Ectodermal cell (in vitro differentiated cells): Measurements from ENCODE around the gene LPIN1.

Experiments used
- H3K27ac ChIP-seq: 2 replicates; pipeline ENCODE4 v1.7.0; 2013; ENCODE audit warnings: mild to moderate bottlenecking, low read depth, low read length; ENCODE audit not compliant: insufficient read depth, poor library complexity, severe bottlenecking
- H3K27me3 ChIP-seq: 2 replicates; pipeline ENCODE4 v1.7.0; 2013; ENCODE audit warnings: mild to moderate bottlenecking, low read length; ENCODE audit not compliant: insufficient read depth, control insufficient read depth, poor library complexity, severe bottlenecking
- H3K36me3 ChIP-seq: one replicate; pipeline ENCODE4 v1.7.0; 2013; ENCODE audit warnings: low read length; ENCODE audit not compliant: control insufficient read depth, insufficient read depth
- H3K4me1 ChIP-seq: one replicate; pipeline ENCODE4 v1.7.0; 2013; ENCODE audit warnings: low read length; ENCODE audit not compliant: control insufficient read depth, insufficient read depth
- H3K4me3 ChIP-seq: 2 replicates; pipeline ENCODE4 v1.7.0; 2013; ENCODE audit warnings: low read depth, low read length, control low read depth; ENCODE audit not compliant: insufficient read depth
- H3K9me3 ChIP-seq: 2 replicates; pipeline ENCODE4 v1.7.0; 2013; ENCODE audit warnings: mild to moderate bottlenecking, low read length, moderate library complexity; ENCODE audit not compliant: control insufficient read depth
- WGBS, 2 experiments: methylation state at CpG; one replicate each; pipeline ENCODE4 v1.1.7; 2013; ENCODE audit warnings: missing lambda C conversion rate in 2 of 2; 5-methylcytosine and 5-hydroxymethylcytosine counted together

The LPIN1 gene

DNA sequence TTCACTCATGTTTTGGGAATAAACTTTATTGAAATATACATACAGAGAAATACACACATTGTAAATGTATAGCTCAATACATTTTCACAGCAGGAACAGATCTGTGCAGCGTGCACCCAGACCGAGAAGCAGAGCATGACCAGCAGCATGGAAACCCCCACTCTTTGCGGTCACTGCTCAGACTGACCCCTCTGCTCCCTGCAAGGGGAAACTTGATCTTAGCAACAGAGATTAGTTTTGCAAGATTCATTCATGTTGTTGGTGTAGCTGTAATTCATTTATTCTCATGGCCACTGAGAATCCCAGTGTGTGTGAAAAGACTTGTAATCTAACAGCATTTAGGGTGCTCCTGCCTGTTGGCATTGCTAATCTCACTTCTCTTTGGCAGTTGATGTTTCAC lies 35.2 kb downstream of the LPIN1 start:
- H3K36me3 ChIP-seq: peaks cover 15% of the 10 kb centered on the region

DNA sequence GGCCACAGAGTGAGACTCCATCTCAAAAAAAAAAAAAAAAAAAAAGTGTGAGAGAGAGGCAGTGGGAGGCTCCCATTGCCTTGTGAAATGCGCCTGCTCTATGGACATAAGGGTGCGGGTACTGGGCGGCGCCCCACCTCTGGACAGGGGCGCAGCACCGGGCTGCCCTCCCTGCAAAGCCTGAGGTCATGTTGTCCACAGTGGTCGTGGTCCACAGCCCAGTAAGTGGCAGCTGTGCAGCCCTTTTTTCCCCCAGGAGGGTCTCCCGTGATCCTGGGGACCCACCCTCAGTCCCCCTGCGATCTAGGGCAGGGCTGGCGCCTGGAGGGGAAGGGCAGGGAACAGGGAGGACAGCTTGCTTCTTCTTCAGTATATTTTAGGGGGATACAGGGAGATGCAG lies 37.8 kb downstream of the LPIN1 start:
- WGBS, 2 experiments: 93 to 94% methylated on average over 10 of the region's 10 CpGs
- no peaks in the 10 kb centered on the region for H3K27me3 ChIP-seq
- H3K36me3 ChIP-seq: peaks cover 18% of the 10 kb centered on the region
- no peaks in the 10 kb centered on the region for H3K9me3 ChIP-seq
- H3K4me1 ChIP-seq: no peaks in the 10 kb centered on the region
- H3K4me3 ChIP-seq: no peak overlapping the region
- H3K27ac ChIP-seq: no peak overlapping the region

More for the DNA sequence above, 35.2 kb downstream of the LPIN1 start:
- Histone ChIP-seq H3K9me3 (no peaks in the 10 kb centered on the region), H3K4me1 (no peaks in the 10 kb centered on the region), H3K4me3 (no peak overlapping the region), H3K27me3 (no peaks in the 10 kb centered on the region), H3K27ac (no peak overlapping the region)
- WGBS, 2 experiments: 94 to 97% methylated on average over 3 of the region's 3 CpGs

DNA sequence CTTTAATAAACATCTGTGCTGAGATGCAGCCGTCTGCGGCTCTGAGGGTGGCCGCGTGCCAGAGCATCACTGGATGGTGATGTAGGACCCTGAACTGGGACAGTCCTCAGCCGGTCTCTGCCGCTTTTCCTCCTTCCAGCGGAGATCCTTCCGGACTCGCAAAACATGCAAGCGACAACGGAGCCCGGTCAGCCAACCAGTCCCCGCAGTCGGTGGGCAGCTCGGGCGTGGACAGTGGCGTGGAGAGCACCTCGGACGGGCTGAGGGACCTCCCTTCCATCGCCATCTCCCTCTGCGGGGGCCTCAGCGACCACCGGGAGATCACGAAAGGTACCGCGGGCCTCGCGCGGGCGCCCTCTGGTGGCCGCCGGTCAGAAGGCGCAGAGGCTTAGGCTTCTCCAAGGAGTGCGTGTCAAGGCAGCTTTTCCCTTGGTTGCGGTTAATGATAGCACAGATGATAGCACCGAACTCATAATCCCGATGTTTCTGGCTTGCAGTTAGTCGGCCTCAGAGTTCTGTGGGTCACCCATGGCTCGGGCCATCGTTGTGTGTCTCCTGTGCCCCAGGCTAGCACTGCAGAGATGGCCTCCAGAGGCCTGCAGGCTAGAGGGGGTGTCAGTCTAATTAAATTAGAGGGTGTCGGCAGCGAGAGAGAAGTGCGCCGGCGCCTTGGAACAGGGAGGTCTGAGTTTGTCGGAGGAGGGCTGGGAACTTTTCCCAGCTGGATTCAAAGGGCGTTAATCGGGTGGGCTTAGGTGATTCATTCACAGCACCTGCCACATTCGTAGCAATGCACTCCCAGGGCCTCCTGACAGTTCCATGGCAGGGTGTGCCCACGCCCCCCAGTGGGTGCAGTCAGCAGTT lies 38.5 kb downstream of the LPIN1 start:
- Histone ChIP-seq H3K4me3 (no peak overlapping the region), H3K4me1 (no peaks in the 10 kb centered on the region), H3K36me3 (peaks cover 17% of the 10 kb centered on the region), H3K27ac (no peak overlapping the region), H3K27me3 (no peaks in the 10 kb centered on the region), H3K9me3 (no peaks in the 10 kb centered on the region)
- 39 to 42% methylated on average over 50 of the region's 50 CpGs for WGBS, 2 experiments

DNA sequence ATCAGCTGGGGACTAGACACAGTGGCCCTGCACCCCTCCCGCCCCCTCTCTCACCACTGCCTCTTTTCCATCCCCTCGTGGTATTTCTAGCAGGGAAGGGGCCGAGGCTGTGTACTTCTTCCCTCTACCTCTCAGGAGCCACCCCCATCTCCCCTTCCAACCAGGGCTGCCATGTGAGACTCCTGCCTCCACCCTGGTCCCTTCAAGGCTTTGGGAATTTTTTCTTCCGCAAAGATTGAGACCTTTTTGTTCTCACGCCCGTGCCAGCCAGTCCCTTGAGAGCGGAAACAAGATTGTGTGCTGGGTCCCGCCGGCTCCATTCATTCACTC lies 39.1 kb downstream of the LPIN1 start:
- Histone ChIP-seq H3K27me3 (no peaks in the 10 kb centered on the region), H3K4me3 (no peak overlapping the region), H3K4me1 (no peaks in the 10 kb centered on the region), H3K36me3 (peaks cover 19% of the 10 kb centered on the region), H3K9me3 (no peaks in the 10 kb centered on the region), H3K27ac (no peak overlapping the region)
- WGBS, 2 experiments: 93 to 97% methylated on average over 9 of the region's 9 CpGs

DNA sequence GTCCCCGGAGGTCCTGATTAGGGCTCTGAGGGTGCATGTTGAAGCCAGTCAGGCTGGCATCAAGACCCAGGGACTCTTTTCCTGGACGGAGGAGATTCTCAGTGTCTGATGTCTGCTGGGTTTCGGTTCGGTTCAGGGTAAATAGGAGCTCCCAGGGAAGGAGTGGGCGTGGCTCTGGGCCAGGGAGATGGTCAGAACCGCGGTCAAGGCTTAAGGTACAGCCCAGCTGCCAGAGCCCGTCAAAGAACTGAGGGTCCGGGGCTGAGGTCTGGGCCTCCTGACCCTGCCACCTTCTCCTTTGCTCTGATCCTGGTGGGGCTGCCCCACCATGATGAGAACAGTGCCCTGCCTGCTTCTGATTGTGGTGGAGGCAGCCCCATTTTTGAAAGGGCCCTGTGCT lies 39.8 kb downstream of the LPIN1 start:
- no peaks in the 10 kb centered on the region for H3K4me1 ChIP-seq
- WGBS, 2 experiments: 94% methylated on average over 9 of the region's 9 CpGs
- no peaks in the 10 kb centered on the region for H3K9me3 ChIP-seq
- H3K27ac ChIP-seq: no peak overlapping the region
- no peak overlapping the region for H3K4me3 ChIP-seq
- H3K36me3 ChIP-seq: peaks cover 19% of the 10 kb centered on the region
- H3K27me3 ChIP-seq: no peaks in the 10 kb centered on the region

DNA sequence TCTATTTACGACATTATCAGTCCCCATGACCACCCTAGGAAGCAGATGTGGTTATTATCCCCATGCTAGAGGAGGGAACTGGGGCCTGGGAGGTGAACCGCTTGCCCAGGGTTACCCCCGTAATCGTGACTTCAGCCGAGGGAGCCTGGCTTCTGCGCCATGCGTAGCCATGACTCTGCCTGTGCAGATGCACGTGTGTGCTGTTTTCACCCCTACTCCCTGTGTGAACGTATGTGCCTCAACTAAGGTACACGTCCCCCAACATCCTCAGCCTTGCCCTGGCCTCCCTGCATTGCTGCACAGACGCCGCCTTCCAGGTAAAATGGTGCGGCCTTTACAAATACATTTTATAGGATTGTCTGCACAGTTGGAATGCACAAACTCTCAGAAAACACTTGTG lies 40.2 kb downstream of the LPIN1 start:
- Histone ChIP-seq H3K27ac (no peak overlapping the region), H3K4me1 (no peaks in the 10 kb centered on the region), H3K36me3 (peaks cover 19% of the 10 kb centered on the region), H3K27me3 (no peaks in the 10 kb centered on the region), H3K9me3 (no peaks in the 10 kb centered on the region), H3K4me3 (no peak overlapping the region)
- 92 to 96% methylated on average over 13 of the region's 13 CpGs for WGBS, 2 experiments

DNA sequence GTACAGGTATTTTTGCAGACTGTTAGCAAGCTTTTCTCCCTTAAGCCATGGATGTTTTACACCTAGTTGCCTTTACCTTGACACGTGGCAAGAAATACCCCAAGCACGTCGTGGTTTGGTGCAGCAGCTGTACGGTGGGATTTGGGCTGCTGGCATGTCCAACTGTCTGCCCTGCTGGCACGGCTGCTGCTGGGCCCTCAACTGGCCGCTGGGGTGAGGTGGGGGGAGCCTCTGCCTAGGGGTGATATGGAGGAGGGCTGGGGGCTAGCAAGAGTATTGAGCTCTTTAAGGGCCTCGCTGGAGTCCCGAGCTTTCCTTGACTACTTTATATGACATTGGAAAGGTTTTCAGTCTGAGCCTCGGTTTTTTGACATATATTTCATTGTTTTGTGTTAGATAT lies 41.6 kb downstream of the LPIN1 start:
- Histone ChIP-seq H3K36me3 (peaks cover 25% of the 10 kb centered on the region), H3K27me3 (no peaks in the 10 kb centered on the region), H3K9me3 (no peaks in the 10 kb centered on the region), H3K4me3 (no peak overlapping the region), H3K4me1 (no peaks in the 10 kb centered on the region), H3K27ac (no peak overlapping the region)
- 90 to 93% methylated on average over 9 of the region's 9 CpGs for WGBS, 2 experiments

DNA sequence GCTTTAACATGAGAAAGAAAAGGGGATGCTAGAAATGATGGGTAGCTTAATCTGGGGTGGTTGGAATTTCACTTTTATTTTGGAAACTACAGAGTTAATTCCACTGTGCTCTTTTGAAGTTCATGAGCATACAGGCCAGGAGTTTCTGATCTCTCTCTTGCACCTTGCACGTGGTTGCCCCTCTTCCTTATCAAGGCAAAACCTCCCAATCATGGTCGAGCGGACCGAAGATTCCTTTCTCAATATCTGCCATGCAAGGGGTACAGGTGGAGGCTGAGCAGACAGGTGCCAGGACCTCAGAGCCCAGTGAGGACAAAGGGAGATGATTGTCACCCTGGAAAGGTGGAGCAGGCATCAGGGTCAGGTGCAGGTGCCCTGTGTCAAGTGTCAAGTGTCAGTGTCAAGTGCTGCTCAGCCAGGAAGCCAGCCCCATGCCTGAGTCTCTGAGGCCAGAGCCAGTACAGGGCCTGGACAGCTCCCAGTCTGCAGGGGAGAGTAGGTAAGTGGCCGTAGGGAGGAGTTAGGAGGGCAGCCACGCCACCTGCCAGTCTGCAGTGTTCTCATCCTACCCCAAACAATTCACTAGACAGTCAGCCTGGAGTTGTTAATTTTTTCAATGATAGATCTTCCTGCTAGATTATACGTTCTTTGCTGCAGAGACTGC lies 42.2 kb downstream of the LPIN1 start:
- no peaks in the 10 kb centered on the region for H3K9me3 ChIP-seq
- no peak overlapping the region for H3K4me3 ChIP-seq
- 96% methylated on average over 7 of the region's 7 CpGs for WGBS, 2 experiments
- H3K36me3 ChIP-seq: peaks cover 26% of the 10 kb centered on the region
- H3K4me1 ChIP-seq: no peaks in the 10 kb centered on the region
- H3K27ac ChIP-seq: no peak overlapping the region
- H3K27me3 ChIP-seq: no peaks in the 10 kb centered on the region

DNA sequence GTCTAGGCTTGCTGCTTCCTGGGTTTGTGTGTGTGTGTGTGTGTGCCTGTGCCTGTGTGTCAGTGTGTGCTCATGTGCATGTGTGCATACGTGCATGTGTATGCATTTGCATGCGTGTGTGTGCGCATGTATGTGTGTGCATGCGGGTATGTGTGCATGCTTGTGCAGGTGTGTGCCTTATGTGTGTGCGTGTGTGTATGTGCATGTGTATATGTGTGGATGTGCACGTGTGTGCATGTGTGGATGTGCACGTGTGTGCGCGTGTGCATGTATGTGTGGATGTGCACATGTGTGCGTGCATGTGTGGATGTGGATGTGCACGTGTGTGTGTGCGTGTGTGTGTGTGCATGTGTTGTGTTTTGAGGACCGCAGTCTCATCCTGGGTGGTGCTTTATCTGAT lies 42.8 kb downstream of the LPIN1 start:
- Histone ChIP-seq H3K27ac (no peak overlapping the region), H3K9me3 (no peaks in the 10 kb centered on the region), H3K36me3 (peaks cover 31% of the 10 kb centered on the region), H3K4me3 (no peak overlapping the region), H3K4me1 (no peaks in the 10 kb centered on the region), H3K27me3 (no peaks in the 10 kb centered on the region)
- whole genome bisulfite sequencing, 2 experiments: 94 to 96% methylated on average over 13 of the region's 13 CpGs

DNA sequence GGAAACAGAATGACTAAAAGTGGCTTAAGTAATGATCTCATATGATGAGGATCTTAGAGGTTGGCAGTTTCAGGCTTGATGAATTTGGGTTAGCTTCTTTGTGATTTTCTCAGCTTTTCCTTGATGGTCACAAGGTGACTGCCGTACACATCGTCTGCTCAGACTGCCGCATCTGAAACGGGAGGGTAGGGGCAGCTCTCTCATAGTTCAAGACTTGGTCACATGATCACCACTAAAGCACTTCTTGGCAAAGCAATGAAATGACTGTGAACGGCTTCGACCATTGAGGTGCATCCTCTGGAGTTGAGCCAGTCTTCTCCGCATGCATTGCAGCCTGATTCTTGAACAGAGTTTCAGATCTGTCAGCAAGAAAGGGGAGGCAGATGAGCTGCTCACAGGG lies 43.8 kb downstream of the LPIN1 start:
- Histone ChIP-seq H3K27ac (no peak overlapping the region), H3K27me3 (no peaks in the 10 kb centered on the region), H3K36me3 (peaks cover 40% of the 10 kb centered on the region), H3K9me3 (no peaks in the 10 kb centered on the region), H3K4me1 (no peaks in the 10 kb centered on the region), H3K4me3 (no peak overlapping the region)
- 93 to 95% methylated on average over 7 of the region's 7 CpGs for WGBS, 2 experiments
